Measurements from ENCODE around the gene PANK4.

Gene PANK4

GRCh38 chr1:2497891-2498290 is 28.5 kb downstream of the PANK4 start:
- no peak for ATAC-seq
- no peak for DNase-seq

GRCh38 chr1:2496746-2497145 is 29.6 kb downstream of the PANK4 start:
- no peak for DNase-seq
- no peak for ATAC-seq

GRCh38 chr1:2496087-2496622 is 30.2 kb downstream of the PANK4 start:
- DNase-seq (no peak), ATAC-seq (no peak)

GRCh38 chr1:2495546-2495945 is 30.9 kb downstream of the PANK4 start:
- ATAC-seq = no peak
- DNase-seq = no peak

- no peak for ATAC-seq
- no peak for DNase-seq
Measured at GRCh38 chr1:2495026-2495425, 31.4 kb downstream of the PANK4 start.

GRCh38 chr1:2494323-2494693 is 32.1 kb downstream of the PANK4 start:
- DNase-seq (no peak), ATAC-seq (no peak)

- no peak for DNase-seq
- ATAC-seq = no peak
Measured at GRCh38 chr1:2493691-2494322, 32.6 kb downstream of the PANK4 start.

GRCh38 chr1:2493218-2493617 is 33.2 kb downstream of the PANK4 start:
- no peak for ATAC-seq

GRCh38 chr1:2492091-2492490 is 34.3 kb downstream of the PANK4 start:
- ATAC-seq (no peak), DNase-seq (no peak)

More at GRCh38 chr1:2493218-2493617, 33.2 kb downstream of the PANK4 start:
- no peak for DNase-seq

- ATAC-seq = no peak
- DNase-seq = no peak
Measured at GRCh38 chr1:2489615-2490014, 36.8 kb downstream of the PANK4 start.

GRCh38 chr1:2488688-2489087 is 37.7 kb downstream of the PANK4 start:
- ATAC-seq = no peak
- no peak for DNase-seq

GRCh38 chr1:2486558-2486957 is 39.8 kb downstream of the PANK4 start:
- ATAC-seq (no peak), DNase-seq (no peak)

- DNase-seq (no peak), ATAC-seq (no peak)
Measured at GRCh38 chr1:2486041-2486440, 40.4 kb downstream of the PANK4 start.

- ATAC-seq (no peak), DNase-seq (no peak)
Measured at GRCh38 chr1:2483970-2484369, 42.4 kb downstream of the PANK4 start.

- ATAC-seq (no peak), DNase-seq (no peak)
Measured at GRCh38 chr1:2483026-2483425, 43.4 kb downstream of the PANK4 start.

- ATAC-seq = no peak
- no peak for DNase-seq
Measured at GRCh38 chr1:2482588-2482987, 43.8 kb downstream of the PANK4 start.

- ATAC-seq = no peak
- DNase-seq = no peak
Measured at GRCh38 chr1:2481885-2482284, 44.5 kb downstream of the PANK4 start.

GRCh38 chr1:2480986-2481364 is 45.4 kb downstream of the PANK4 start:
- ATAC-seq = no peak
- no peak for DNase-seq

GRCh38 chr1:2480236-2480985 is 46.0 kb downstream of the PANK4 start:
- ATAC-seq = no peak
- no peak for DNase-seq

GRCh38 chr1:2479618-2480017 is 46.8 kb downstream of the PANK4 start:
- no peak for DNase-seq
- no peak for ATAC-seq

GRCh38 chr1:2479186-2479585 is 47.2 kb downstream of the PANK4 start:
- no peak for ATAC-seq

GRCh38 chr1:2477791-2478499 is 48.5 kb downstream of the PANK4 start:
- DNase-seq (no peak), ATAC-seq (no peak)

More at GRCh38 chr1:2479186-2479585, 47.2 kb downstream of the PANK4 start:
- no peak for DNase-seq

- no peak for ATAC-seq
- no peak for DNase-seq
Measured at GRCh38 chr1:2477309-2477708, 49.1 kb downstream of the PANK4 start.
